Activated T-cell treated with anti-CD3 and anti-CD28 coated beads for 1 hour (primary cell): Measurements from ENCODE around the gene FHAD1.
"Not testable (repeated sequence)": the region's sequence is repeated elsewhere in the genome, so short reads cannot be mapped to it uniquely, and the experiment has no call there.

Source experiments
- DNase-seq: peaks from one replicate; pipeline ENCODE4 v3.0.0-alpha.2; 2020; ENCODE audit warnings: low read depth

The FHAD1 gene

DNA sequence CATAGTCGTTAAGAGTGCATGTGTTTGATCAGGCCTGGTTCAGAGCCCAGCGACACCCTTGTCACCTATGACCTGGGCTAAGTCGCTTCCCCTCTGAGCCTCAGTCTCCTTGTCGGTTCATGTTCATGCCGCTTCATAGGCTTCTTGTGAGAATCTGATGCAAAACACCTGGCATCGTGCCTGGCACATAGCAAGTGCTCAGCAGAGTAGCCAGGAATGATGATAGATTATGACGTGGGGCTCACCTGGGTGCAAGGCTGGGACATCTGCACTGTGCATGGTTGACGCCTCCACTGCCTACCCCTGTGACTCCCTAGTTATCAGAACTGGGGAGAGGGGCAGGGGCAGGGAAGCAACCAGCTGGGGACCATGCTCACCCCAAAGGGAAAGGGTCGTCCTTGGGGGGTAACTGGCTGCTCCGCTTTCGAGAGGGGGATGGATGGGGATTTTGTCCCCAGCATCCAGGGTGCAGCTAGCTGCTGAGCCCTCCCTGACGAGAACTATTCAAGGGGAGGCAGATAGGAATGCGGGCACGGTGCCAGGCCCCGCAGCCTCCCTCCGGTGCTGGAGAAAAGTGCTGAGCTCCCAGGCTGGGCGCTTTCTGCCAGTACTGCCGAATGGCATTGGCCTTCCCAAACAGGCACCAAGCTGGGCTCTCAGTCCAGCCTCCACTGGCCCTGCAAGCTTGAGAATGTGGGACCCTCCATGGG, 171.9 kb downstream of the FHAD1 start:
- DNase-seq, result no peak

DNA sequence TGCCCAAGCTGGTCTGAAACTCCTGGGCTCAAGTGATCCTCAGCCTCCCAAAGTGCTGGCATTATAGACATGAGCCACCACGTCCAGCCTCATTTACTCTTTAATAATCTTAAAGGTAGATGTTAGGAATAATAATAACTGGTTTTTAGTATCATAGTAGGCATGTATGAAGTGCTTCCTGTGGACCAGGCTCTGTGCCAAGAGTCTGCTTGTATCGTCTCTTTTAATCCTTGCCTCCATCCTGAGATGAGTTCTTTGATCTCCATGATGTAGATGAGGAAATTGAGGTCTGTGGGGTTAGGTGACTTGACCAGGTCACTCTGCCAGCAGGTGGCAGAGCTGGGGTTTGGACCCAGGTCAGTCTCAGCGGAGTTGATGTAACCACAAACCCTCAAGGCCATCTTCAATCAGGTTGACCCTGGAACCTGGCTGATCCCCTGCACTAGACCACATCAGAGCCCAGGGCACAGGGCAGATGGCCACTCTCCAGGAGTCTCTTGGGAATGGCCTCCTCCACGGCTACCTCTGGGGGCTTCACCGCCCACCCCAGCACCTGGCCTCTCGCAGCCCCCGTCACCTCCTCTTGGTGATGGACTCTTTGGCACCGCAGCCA, 173.9 kb downstream of the FHAD1 start:
- DNase-seq, result no peak

DNA sequence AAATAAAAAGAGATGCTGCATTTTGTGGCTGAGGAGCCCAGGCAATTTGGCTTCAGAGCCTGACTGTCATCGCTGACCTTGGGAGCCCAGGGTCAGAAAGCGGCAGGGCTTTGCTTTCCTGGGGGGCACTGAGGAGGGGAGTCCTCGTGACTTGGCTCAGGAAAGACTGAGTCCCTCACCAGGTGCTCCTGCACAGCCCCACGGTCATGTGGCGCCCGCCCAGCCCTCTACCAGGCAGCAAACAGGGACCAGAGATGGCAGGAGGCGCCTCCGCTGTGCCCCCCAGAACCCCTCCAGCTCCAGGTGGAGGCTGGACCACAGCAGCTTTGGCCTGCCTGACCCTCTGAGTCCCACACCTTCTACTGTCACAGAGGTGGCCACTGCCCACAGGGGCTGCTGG, 175.8 kb downstream of the FHAD1 start:
- no peak for DNase-seq

DNA sequence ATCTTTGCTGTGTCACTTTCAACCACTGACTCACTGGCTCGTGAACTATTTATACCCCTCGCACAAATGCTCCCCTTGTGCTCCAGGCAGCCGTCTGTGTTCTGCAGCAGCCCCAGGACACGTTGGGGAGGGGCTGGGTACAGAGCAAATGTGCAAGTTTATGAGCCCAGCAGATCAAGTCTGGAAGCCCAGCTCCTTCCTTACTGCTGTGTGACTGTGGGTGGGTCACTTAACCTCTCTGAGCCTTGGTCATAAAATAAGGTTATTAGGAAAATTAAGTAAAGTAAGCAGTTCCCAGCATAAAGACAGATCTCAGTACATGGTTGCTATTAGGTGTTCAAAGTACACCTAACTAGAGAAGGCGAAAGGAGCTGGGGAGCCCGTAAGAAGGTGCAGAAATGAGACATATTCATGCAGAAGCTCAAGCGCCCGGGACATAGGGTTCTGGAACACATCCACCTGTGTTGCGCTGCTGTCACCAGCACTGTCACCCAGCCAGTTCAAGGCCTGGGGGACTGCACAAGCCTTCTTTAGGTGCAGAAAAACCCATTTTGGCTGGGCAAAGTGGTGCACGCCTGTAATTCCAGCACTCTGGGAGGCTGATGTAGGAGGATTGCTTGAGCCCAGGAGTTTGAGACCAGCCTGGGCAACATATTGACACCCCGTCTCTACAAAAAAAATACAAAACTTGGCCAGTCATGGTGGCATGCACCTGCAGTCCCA, 176.5 kb downstream of the FHAD1 start:
- DNase-seq, result no peak

DNA sequence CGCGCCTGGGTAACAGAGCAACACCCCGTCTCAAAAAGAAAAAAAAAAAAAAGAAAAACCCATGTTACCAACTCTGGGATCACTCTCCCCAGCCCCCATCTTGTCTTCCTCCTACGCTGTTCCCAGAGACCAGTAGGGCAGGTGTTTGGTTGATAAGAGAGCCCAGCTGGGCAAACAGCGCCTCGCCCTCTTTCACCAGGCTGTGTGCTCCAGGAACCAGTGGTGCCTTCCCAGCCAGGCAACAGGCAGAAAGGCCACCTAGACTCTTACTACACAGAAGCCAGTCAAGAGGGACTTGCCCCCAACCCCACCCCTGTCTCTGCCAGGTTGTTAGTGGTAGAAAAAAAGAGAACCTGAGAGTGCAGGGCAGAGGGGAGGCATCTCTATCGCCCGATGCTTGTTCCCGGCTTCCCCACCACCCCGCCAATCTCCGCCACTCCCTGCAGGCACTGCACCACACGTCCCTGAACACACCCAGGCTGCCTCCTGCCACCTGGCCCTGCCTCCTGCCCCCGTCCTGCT, 177.2 kb downstream of the FHAD1 start:
- no peak for DNase-seq

DNA sequence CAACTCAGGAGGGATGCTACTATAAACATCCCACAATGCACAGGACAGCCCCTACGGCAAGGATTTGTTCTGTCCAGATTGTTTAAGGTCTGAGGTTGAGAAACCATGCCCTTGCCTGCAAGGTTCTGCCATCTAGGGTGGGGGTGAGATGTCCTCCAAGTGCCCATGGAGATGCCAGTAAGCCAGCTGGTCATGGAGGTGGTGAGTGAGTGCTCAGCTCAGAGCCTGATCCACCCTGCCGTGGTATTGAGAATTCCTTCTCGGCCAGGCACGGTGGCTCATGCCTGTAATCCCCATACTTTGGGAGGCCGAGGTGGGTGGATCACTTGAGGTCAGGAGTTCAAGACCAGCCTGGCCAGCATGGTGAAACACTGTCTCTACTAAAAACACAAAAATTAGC, 178.0 kb downstream of the FHAD1 start:
- no peak for DNase-seq

DNA sequence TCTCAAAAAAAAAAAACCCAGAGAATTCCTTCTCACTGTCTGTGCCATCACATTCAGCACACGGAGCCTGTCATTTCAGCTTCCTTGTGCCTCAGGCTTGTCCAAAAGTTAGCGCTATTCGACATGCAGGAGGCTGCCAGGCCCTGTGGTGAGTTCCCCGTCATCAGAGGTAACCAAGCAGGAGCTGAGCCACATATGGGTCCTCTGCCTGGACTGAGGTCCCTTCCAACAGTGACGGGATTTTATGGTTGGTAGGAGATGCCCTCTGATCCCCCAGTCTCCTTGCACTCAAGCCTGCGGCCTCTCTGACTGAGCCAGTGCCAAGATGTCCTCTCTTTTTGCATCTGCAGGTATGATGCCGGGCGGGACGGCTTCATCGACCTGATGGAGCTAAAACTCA, 178.5 kb downstream of the FHAD1 start:
- DNase-seq, result no peak

DNA sequence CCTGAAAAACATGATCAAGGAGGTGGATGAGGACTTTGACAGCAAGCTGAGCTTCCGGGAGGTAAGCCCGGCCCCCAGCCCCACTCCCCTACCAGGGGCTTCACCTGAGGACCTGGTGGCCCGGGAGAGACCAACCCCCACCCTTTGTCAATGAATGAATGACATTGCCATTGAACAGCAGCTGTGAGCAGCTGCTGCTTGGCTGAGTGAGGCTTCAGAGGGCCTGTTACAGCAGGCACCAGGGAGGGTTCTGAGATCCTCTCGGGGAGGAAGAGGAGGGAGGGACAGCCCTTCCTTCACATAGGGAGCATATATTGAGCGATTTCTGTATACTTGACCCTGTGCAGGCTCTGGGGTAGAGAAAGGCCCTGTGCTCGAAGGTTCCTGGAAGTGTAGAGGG, 178.9 kb downstream of the FHAD1 start:
- no peak for DNase-seq

DNA sequence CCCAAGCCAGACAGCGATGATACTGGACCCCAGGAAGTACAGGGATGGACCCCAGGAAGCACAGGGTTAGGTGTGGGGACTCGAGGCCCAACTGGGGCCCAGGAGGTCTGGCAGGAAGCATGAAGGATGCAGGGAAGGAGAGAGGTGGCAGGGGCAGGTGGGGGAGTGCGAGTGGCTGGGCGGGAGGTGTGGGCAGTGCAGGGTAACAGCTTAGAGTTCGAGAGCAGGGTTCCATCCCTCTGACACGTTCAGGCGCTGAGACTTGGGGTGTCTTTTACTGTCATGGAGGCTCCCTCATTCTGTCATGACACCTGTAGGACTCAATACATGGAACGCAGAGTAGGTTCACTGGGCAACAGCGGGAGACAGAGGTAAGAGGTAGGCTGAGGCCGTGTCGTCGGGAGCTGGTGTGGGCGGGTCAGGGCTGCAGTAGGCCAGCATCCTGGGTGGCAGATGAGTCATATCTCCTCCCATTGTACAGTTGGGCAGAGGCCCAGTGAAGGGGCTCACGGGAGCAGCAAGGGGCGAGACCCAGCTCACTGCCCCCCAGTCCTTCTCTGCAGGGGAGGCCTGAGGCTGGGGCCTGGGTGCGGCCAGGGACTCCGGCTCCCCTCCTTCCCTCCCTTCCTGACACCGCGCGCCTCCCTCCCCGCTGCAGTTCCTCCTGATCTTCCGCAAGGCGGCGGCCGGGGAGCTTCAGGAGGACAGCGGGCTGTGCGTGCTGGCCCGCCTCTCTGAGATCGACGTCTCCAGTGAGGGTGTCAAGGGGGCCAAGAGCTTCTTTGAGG, 179.7 kb downstream of the FHAD1 start:
- DNase-seq, result no peak

DNA sequence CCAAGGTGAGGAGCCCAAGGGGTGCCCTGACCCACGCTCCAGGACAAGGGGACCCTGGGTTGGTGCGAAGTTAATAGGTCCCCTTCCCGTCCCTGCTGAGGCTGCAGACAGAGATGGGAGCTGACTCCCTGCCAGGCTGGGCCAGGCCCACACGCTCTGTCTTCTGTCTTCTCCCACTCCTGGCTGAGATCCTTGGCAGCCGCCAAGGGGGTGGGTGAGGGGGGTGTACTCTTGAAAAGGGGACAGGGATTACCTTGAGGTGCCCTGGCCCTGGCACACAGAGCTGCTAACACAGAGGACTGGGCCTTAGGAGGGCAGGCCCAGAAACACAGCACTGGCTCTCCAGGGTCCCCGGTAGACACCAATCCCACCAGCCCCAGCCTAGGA, 180.2 kb downstream of the FHAD1 start:
- no peak for DNase-seq

DNA sequence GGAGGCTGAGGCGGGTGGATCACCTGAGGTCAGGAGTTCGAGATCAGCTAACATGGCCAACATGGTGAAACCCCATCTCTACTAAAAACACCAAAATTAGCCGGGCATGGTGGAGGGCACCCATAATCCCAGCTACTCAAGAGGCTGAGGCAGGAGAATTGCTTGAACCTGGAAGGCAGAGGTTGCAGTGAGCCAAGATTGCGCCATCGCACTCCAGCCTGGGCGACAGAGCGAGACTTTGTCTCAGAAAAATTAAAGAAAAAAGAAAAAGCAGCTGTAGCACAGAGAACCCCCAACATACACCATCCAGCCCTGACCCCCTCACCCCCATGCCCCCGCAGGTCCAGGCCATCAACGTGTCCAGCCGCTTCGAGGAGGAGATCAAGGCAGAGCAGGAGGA, 181.2 kb downstream of the FHAD1 start:
- DNase-seq, result not testable (repeated sequence)

DNA sequence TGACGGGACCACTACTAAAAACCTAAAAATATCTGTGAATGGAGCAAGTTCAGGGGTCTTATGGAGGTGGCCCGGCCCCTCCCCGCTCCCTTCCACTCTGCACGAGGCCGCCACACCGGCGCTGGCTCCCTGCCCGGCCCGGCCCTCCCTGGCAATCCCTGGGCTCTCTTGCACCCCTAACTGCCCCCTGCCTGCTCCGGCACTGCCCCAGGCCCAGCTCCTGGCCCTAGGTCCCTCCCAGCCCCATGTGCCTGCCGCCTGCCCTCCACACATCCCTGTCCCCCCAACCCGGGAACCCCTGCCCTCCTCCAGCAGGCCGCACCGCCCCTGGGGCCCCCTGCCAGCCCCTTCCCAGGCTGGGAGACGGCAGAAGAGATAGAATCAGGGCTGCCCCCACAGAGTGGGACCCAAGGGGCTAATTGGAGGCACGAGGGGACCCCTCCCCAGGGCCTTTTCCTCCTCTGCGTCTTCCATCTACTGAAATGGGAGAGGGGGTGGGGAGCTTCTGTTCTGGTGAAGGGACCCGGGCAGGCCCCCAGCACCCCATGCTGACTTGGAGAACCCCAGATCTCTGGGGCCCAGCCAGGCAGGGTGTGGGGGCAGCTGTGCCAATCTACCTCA, 181.9 kb downstream of the FHAD1 start:
- no peak for DNase-seq

DNA sequence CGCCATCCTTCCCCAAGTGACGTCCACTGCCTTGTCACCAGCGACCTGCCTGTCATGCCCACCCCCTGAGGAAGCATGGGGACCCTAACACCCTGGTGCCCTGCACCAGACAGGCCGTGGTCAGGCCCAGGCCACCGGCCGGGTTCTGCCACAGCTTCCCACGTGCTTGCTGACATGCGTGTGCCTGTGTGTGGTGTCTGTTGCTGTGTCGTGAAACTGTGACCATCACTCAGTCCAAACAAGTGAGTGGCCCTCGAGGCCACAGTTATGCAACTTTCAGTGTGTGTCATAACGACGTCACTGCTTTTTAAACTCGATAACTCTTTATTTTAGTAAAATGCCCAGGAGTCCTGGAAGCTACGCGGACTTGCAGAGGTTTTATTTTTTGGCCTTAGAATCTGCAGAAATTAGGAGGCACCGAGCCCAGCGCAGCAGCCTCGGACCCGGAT, 182.7 kb downstream of the FHAD1 start:
- no peak for DNase-seq

DNA sequence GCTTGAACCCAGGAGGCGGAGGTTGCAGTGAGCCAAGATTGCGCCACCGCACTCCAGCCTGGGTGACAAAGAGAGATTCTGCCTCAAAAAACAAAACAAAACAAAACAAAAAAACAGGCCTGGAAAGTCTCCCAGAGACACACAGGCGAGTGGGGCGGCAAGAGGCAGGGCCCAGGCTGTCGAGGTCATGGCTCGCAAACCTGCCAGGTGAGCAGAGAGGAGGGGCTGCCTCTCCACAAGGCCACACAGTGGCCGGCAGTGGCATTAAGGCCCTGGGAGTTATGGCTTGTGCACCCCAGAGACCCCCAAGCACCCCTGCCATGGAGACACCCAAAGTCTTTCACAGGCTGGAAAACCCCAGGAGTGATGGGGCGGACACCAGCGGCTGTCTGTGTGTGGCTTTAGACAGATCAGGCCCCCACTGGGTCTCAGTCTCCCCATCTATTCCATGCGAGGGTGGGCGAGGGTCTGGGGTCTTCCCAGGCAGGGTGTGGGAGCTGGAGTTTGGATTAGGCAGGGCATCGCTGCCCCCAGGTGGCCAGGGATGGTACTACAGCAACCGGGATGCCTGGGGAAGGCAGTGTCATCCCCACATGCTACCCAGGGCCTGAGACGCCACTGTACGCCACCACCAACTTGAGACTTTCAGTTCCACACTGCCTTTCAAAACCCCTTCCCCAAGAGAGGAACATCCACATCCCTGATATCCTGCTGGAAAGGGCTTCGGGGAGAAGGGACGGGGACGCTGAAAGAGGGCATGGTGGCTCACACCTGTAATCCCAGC, 184.0 kb downstream of the FHAD1 start:
- DNase-seq, result peak; percentile 72

DNA sequence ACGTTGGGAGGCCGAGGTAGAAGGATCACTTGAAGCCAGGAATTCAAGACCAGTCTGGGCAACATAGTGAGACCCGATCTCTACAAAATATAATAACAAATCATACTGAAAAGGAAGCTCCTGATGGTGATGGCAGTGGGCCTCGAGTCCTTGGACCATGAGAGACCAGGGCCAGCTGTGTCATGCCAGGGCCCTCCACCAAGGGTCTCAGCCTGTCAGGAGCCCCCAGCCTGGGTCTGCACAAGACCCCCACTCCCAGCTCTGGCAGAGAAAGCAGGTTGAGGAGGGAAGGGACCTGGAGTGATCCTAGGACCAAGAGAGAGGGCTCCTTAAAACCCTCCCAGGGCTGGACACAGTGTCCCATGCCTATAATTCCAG, 184.5 kb downstream of the FHAD1 start:
- no peak for DNase-seq

DNA sequence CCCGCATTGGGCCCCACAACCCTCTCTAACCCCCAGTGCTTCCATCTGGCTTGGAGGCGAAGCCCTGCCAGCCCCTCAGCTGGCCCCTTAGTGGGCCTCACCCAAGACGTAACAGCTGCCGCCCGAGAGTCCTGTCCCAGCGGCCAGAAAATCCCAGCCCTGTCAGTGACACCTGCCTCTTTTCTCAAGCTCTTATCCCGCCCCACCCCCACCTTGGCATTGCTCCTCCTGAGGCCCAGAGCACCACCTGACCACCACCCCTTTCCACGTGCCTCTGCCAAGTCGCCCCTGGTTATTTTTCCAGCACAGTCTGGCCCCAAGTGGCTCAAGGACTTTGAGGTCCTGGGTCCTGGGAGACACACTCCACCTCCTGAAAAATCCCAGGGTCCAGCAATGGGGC, 185.3 kb downstream of the FHAD1 start:
- DNase-seq, result no peak

DNA sequence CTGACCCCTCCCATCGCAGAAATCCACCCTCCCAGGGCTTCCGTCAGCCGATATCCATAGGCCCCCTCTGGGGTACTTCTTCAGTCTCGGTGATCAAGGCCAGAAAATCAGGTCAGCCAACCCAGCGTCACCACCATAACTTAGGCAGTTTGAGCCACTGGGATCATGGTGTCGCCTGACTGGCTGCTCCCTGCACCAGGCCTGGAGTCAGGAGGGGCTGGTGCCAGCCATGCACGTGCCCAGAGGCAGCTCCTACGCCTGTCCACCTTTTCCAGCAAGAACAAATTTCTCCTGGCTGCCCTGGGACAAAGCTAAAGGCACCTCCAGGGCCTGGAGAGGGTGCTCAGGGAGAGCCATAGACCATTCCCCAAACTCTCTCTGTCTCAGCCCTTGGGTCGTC, 186.4 kb downstream of the FHAD1 start:
- DNase-seq, result no peak

DNA sequence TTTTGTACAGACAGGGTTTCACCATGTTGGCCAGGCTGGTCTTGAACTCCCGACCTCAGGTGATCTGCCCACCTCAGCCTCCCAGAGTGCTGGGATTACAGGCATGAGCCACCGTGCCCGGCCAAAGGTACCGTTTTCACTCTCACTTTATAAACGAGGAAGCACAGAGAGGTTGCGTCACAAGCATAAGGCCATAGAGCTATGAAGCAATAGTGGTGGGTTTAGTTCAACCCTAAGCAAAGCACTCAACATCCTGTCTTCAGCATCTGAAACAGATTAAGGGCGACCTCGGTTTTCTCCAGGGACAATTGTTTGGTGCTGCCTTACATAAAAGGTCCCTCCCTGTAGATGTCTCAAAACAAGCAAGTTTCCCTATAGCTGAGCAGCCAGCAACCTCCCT, 187.7 kb downstream of the FHAD1 start:
- not testable (repeated sequence) for DNase-seq

DNA sequence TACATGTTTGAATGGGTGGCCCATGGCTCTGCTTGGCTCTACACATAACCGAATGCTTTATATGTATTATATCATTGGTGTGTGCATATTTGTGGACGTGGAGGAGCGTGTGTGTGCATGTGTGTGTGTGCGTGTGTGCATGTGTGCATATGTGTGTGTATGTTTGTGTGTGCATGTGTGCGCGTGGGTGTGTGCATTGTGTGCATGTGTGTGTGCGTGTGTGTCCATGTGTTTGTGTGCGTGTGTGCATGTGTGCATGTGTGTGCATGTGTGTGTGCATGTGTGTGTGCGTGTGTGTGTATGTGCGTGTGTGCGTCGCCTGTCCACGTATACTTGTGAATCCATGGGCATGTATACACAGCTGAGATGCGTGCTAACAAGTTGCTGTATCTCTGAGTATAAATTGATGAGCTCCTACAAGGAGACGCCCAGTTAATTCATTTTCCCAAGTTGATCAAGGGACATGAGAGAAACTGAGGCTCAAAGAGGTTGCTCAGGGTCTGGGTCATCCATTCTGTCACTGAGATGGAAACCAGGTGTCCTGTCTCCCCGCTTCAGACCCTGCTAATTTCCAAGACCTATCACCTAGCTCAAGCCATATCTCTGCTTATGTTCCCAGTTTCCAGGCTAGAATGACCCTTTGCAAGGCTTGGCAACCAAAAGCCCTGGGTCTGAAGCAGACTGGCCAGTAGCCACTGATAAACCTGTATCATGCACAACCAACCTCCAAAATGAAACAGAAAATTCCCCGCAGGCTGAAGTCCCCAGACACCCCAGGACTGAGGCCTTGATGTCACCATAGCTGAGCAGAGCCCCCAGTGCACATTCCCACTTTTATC, 188.4 kb downstream of the FHAD1 start:
- no peak for DNase-seq

DNA sequence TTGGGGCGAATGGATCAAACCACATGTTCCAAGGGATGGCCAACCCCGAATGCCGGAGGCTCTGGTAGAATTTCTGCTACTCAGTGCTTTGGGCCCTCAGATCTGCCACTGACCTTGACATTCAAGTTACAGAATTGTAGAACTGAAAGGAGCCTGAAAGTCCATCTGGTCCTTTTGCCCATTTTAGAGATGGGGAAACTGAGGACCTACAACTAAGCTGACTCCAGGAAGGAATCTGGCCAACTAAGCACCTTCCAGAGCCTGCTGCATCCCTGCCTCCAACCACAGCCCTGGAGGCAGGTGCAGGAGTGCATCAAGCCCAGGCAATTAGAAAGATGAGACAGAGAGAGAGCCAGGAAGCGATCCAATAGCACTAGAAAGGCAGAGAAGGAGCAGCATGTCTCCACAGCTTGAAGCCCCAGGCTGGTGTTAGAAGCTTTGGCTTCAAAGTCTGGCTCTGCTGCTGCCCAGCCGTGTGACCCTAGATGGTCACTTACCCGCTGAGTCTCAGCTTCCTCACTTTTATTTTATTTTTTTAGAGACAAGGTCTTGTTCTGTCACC, 189.9 kb downstream of the FHAD1 start:
- DNase-seq, result no peak
